Measurements from ENCODE around the gene FTCD. TPM values are rescaled to one million over a fixed set of nuclear protein-coding genes. Genes with fewer than 3 reads are reported as not detected.

Gene FTCD
- total and polyA plus RNA-seq, 10 of the 15 experiments (the other 5 are each of a cell fraction or from before 2014, with no cell fraction given) = 0.27 to 0.28 TPM; not detected in 8

DNA sequence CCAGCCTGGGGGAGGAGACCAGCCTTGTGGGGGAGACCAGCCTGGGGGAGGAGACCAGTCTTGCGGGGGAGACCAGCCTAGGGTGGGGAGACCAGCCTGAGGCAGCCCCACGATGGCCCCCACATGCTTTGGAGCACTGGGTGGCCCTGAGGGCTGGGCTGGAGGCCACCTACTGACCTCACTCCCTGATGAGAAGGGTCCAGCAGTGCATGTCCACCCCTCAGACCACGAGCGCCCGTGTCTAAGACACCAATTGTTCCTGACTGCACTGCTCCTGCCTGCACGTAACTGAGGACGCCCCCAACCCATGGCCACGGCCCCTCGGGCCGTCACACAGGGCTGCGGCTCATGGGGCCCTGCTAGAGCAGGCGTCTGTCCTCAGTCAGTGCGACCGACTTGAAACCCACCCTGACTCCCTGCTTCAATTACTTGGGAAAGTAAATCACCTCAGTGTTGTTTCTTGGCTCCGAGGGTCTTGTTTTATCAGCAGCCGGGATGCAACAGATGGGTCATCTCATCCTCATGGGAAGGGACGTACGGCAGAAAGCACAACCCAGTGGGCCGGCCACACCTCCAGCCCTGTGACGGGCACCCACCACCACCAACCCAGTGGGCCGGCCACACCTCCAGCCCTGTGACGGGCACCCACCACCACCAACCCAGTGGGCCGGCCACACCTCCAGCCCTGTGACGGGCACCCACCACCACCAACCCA, 28.7 kb upstream of the FTCD start, which contains the start of gene SPATC1L (continued):
- TF ChIP-seq ZSCAN29 (IDR thresholded peaks at IDR 0.05) (no peak), SPI1 (IDR thresholded peaks at IDR 0.05; ENCODE audit: borderline replicate concordance, insufficient read depth, low read depth, low read length) (no peak), TCF12 (IDR thresholded peaks at IDR 0.05; ENCODE audit: low read depth, low read length) (0 out of 2 replicates have a peak, but pooled peaks have one; percentile 43), ZNF622 (IDR thresholded peaks at IDR 0.05) (no peak), CHD2 (IDR thresholded peaks at IDR 0.05; ENCODE audit: borderline replicate concordance, low read depth, low read length) (peak; percentile 96; the same call in 1 of the 2 replicates), DPF2 (IDR thresholded peaks at IDR 0.05) (0 out of 2 replicates have a peak, but pooled peaks have one; percentile 40), TCF3 (IDR thresholded peaks at IDR 0.05; ENCODE audit: borderline replicate concordance, insufficient read depth, low read depth, low read length) (peak; percentile 10; the same call in 1 of the 2 replicates), MXI1 (IDR thresholded peaks at IDR 0.05; ENCODE audit: low read depth, low read length) (0 out of 2 replicates have a peak, but pooled peaks have one; percentile 24), GABPA (IDR thresholded peaks at IDR 0.05; ENCODE audit: low read depth) (no peak), BACH1 (IDR thresholded peaks at IDR 0.05; ENCODE audit: borderline replicate concordance) (no peak), POLR2A (IDR thresholded peaks at IDR 0.05; ENCODE audit: low read depth, low read length) (no peak), RB1 (IDR thresholded peaks at IDR 0.05; ENCODE audit: borderline replicate concordance) (0 out of 2 replicates have a peak, but pooled peaks have one; percentile 52), CREM (IDR thresholded peaks at IDR 0.05; ENCODE audit: low read depth) (peak; percentile 10; the same call in 1 of the 2 replicates), MEF2A (IDR thresholded peaks at IDR 0.05; ENCODE audit: insufficient read depth, low read depth, low read length) (no peak), HDGF (IDR thresholded peaks at IDR 0.05) (0 out of 2 replicates have a peak, but pooled peaks have one; percentile 14), SREBF1 (IDR thresholded peaks at IDR 0.05; ENCODE audit: low read length) (no peak), MTA3 (IDR thresholded peaks at IDR 0.05; ENCODE audit: borderline replicate concordance, low read length) (no peak), NFYB (IDR thresholded peaks at IDR 0.05; ENCODE audit: insufficient read depth, low read depth, low read length) (peak; percentile 86; the same call in 1 of the 2 replicates), ZNF217 (IDR thresholded peaks at IDR 0.05) (no peak), POLR2AphosphoS2 (IDR thresholded peaks at IDR 0.05; ENCODE audit: low read depth, low read length) (no peak)
- TF ChIP-seq, protein P1, sequence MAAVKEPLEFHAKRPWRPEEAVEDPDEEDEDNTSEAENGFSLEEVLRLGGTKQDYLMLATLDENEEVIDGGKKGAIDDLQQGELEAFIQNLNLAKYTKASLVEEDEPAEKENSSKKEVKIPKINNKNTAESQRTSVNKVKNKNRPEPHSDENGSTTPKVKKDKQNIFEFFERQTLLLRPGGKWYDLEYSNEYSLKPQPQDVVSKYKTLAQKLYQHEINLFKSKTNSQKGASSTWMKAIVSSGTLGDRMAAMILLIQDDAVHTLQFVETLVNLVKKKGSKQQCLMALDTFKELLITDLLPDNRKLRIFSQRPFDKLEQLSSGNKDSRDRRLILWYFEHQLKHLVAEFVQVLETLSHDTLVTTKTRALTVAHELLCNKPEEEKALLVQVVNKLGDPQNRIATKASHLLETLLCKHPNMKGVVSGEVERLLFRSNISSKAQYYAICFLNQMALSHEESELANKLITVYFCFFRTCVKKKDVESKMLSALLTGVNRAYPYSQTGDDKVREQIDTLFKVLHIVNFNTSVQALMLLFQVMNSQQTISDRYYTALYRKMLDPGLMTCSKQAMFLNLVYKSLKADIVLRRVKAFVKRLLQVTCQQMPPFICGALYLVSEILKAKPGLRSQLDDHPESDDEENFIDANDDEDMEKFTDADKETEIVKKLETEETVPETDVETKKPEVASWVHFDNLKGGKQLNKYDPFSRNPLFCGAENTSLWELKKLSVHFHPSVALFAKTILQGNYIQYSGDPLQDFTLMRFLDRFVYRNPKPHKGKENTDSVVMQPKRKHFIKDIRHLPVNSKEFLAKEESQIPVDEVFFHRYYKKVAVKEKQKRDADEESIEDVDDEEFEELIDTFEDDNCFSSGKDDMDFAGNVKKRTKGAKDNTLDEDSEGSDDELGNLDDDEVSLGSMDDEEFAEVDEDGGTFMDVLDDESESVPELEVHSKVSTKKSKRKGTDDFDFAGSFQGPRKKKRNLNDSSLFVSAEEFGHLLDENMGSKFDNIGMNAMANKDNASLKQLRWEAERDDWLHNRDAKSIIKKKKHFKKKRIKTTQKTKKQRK (IDR thresholded peaks at IDR 0.05; ENCODE audit: low read depth, low read length) = peak; percentile 92
- TF ChIP-seq, protein P2, sequence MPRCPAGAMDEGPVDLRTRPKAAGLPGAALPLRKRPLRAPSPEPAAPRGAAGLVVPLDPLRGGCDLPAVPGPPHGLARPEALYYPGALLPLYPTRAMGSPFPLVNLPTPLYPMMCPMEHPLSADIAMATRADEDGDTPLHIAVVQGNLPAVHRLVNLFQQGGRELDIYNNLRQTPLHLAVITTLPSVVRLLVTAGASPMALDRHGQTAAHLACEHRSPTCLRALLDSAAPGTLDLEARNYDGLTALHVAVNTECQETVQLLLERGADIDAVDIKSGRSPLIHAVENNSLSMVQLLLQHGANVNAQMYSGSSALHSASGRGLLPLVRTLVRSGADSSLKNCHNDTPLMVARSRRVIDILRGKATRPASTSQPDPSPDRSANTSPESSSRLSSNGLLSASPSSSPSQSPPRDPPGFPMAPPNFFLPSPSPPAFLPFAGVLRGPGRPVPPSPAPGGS (IDR thresholded peaks at IDR 0.05; ENCODE audit: borderline replicate concordance, insufficient read depth, low read depth, low read length, poor library complexity, severe bottlenecking) = no peak
- TF ChIP-seq, protein P3, sequence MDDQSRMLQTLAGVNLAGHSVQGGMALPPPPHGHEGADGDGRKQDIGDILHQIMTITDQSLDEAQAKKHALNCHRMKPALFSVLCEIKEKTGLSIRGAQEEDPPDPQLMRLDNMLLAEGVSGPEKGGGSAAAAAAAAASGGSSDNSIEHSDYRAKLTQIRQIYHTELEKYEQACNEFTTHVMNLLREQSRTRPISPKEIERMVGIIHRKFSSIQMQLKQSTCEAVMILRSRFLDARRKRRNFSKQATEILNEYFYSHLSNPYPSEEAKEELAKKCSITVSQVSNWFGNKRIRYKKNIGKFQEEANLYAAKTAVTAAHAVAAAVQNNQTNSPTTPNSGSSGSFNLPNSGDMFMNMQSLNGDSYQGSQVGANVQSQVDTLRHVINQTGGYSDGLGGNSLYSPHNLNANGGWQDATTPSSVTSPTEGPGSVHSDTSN (IDR thresholded peaks at IDR 0.05; ENCODE audit: insufficient replicate concordance, low read depth, low read length) = peak; percentile 93
- TF ChIP-seq, protein P4, sequence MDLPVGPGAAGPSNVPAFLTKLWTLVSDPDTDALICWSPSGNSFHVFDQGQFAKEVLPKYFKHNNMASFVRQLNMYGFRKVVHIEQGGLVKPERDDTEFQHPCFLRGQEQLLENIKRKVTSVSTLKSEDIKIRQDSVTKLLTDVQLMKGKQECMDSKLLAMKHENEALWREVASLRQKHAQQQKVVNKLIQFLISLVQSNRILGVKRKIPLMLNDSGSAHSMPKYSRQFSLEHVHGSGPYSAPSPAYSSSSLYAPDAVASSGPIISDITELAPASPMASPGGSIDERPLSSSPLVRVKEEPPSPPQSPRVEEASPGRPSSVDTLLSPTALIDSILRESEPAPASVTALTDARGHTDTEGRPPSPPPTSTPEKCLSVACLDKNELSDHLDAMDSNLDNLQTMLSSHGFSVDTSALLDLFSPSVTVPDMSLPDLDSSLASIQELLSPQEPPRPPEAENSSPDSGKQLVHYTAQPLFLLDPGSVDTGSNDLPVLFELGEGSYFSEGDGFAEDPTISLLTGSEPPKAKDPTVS (IDR thresholded peaks at IDR 0.05; ENCODE audit: low read depth, low read length) = no peak

Measured in GM12878 (cell line).